Upper lobe of right lung (tissue), 1 donor: ENCODE data around the gene RAB11FIP4. TPM values are rescaled to one million over a fixed set of nuclear protein-coding genes. Genes with fewer than 3 reads are reported as not detected.
"Not testable (repeated sequence)": the region's sequence is repeated elsewhere in the genome, so short reads cannot be mapped to it uniquely, and the experiment has no call there.

Experiments used
- ATAC-seq: fragments of 200-7000 bp; cut with Tn5 transposase; one replicate; pipeline ENCODE4 v1.9.1; 2020; ENCODE audit warnings: mild to moderate bottlenecking, moderate library complexity
- DNase-seq: peaks from one replicate; pipeline ENCODE4 v3.0.0-alpha.2; 2020
- H3K27ac ChIP-seq: fragments of 200-600 bp; one replicate; pipeline ENCODE4 v1.8.0; 2022
- H3K27me3 ChIP-seq: fragments of 200-600 bp; one replicate; pipeline ENCODE4 v1.8.0; 2022; ENCODE audit warnings: mild to moderate bottlenecking
- H3K36me3 ChIP-seq: fragments of 200-600 bp; one replicate; pipeline ENCODE4 v1.8.0; 2022
- H3K4me1 ChIP-seq: fragments of 200-600 bp; one replicate; pipeline ENCODE4 v1.8.0; 2022
- H3K4me3 ChIP-seq: fragments of 200-600 bp; one replicate; pipeline ENCODE4 v1.8.0; 2022; ENCODE audit warnings: mild to moderate bottlenecking
- H3K9me3 ChIP-seq: fragments of 200-600 bp; one replicate; pipeline ENCODE4 v1.8.0; 2022
- CTCF ChIP-seq: fragments of 200-600 bp; IDR thresholded peaks from one replicate; pipeline ENCODE4 v1.8.0; 2022; ENCODE audit warnings: antibody characterized with exemption
- intact Hi-C: fragments of 100-400 bp; cut with DNase I; formaldehyde crosslinking; loops from one replicate; pipeline ENCODE4 v1.11.0; 2022
- total RNA-seq: library from RNA; stranded (reverse); fragmentation: NEBNext Ultra II Directional; extraction: Animal tissue kit (Norgen Biotek cat#: 25700); gene quantifications from one replicate; pipeline ENCODE4 v1.2.1, GENCODE V29; 2021
- donor health status: DM: no; HTN: yes; CAD: no; lungs with severe emphysema.

The RAB11FIP4 gene
- total RNA-seq, 1 donor from 2014 or later = 13.5 TPM

- Histone ChIP-seq H3K27me3 (no peaks in the 10 kb centered on the region), H3K9me3 (no peaks in the 10 kb centered on the region), H3K4me3 (no peak overlapping the region), H3K4me1 (peaks cover 11% of the 10 kb centered on the region), H3K36me3 (peaks cover 22% of the 10 kb centered on the region), H3K27ac (no peak overlapping the region)
- no peak for TF ChIP-seq CTCF
- intact Hi-C loops = no loop called here
- DNase-seq (no peak), ATAC-seq (peak; percentile 70)
Measured at GRCh38 chr17:31374094-31374447, 17.4 kb upstream of the RAB11FIP4 start.

GRCh38 chr17:31374503-31374902 is 17.0 kb upstream of the RAB11FIP4 start:
- H3K36me3 ChIP-seq = peaks cover 22% of the 10 kb centered on the region
- H3K4me3 ChIP-seq = no peak overlapping the region
- DNase-seq = no peak
- H3K9me3 ChIP-seq = no peaks in the 10 kb centered on the region
- no peaks in the 10 kb centered on the region for H3K27me3 ChIP-seq
- TF ChIP-seq CTCF = no peak
- ATAC-seq = no peak
- peaks cover 11% of the 10 kb centered on the region for H3K4me1 ChIP-seq
- intact Hi-C loops = no loop called here
- H3K27ac ChIP-seq = no peak overlapping the region

GRCh38 chr17:31378638-31379037 is 12.8 kb upstream of the RAB11FIP4 start:
- no peak for ATAC-seq
- no peaks in the 10 kb centered on the region for H3K27me3 ChIP-seq
- peaks cover 26% of the 10 kb centered on the region for H3K36me3 ChIP-seq
- no peak overlapping the region for H3K4me3 ChIP-seq
- TF ChIP-seq CTCF = no peak
- intact Hi-C loops = no loop called here
- no peak overlapping the region for H3K27ac ChIP-seq
- DNase-seq = no peak
- no peaks in the 10 kb centered on the region for H3K9me3 ChIP-seq
- no peaks in the 10 kb centered on the region for H3K4me1 ChIP-seq

- H3K27me3 ChIP-seq = no peaks in the 10 kb centered on the region
- intact Hi-C loops = no loop called here
- DNase-seq (no peak), ATAC-seq (peak; percentile 54)
- H3K4me3 ChIP-seq = no peak overlapping the region
- no peaks in the 10 kb centered on the region for H3K9me3 ChIP-seq
- H3K27ac ChIP-seq = no peak overlapping the region
- no peak for TF ChIP-seq CTCF
- no peaks in the 10 kb centered on the region for H3K4me1 ChIP-seq
- H3K36me3 ChIP-seq = peaks cover 16% of the 10 kb centered on the region
Measured at GRCh38 chr17:31379597-31380205, 11.8 kb upstream of the RAB11FIP4 start.

GRCh38 chr17:31381165-31381668 is 10.3 kb upstream of the RAB11FIP4 start:
- Histone ChIP-seq H3K27me3 (no peaks in the 10 kb centered on the region), H3K36me3 (peaks cover 6% of the 10 kb centered on the region), H3K9me3 (no peaks in the 10 kb centered on the region), H3K4me1 (no peaks in the 10 kb centered on the region), H3K27ac (no peak overlapping the region), H3K4me3 (no peak overlapping the region)
- DNase-seq = no peak
- intact Hi-C loops = no loop called here
- TF ChIP-seq CTCF = no peak
- no peak for ATAC-seq

- H3K36me3 ChIP-seq, H3K9me3 ChIP-seq, H3K27me3 ChIP-seq, H3K4me3 ChIP-seq, ATAC-seq, DNase-seq, H3K27ac ChIP-seq, H3K4me1 ChIP-seq, intact Hi-C loops: not testable (repeated sequence)
Measured at GRCh38 chr17:31382668-31383275, 8.7 kb upstream of the RAB11FIP4 start.

GRCh38 chr17:31383488-31383887 is 8.0 kb upstream of the RAB11FIP4 start:
- H3K9me3 ChIP-seq, intact Hi-C loops, H3K27me3 ChIP-seq, H3K27ac ChIP-seq, ATAC-seq, H3K36me3 ChIP-seq, H3K4me1 ChIP-seq, DNase-seq, H3K4me3 ChIP-seq: not testable (repeated sequence)
